Panc1 (cell line): ENCODE measurements around the gene SLC24A4. TPM values are rescaled to one million over a fixed set of nuclear protein-coding genes. Genes with fewer than 3 reads are reported as not detected.

ENCODE experiments used
- ATAC-seq: fragments of 200-7000 bp; cut with Tn5 transposase; 2 replicates; pipeline ENCODE4 v1.9.1; 2020; ENCODE audit warnings: mild to moderate bottlenecking, moderate library complexity
- BruUV-seq: library from RNA; stranded (reverse); fragments of 400-500 nt; replicated peaks from 2 replicates; lab custom pipeline; 2021; lab: Mats Ljungman, UMichigan
- CTCF ChIA-PET: fragments of 300-600 bp; sonication (Branson Sonifier 250); formaldehyde crosslinking; loops from one replicate; lab custom pipeline; 2022; ENCODE audit warnings: antibody characterized with exemption; lab: Charles Lee
- POLR2A ChIA-PET: fragments of 300-600 bp; sonication (Branson Sonifier 250); formaldehyde crosslinking; loops from one replicate; lab custom pipeline; 2022; ENCODE audit warnings: antibody characterized with exemption; lab: Charles Lee
- DNase-seq: peaks from one replicate; pipeline ENCODE4 v3.0.0-alpha.2; 2010; ENCODE audit warnings: low read depth, low spot score
- H3K27ac ChIP-seq: 2 replicates; pipeline ENCODE4 v1.5.1; 2011; ENCODE audit warnings: mild to moderate bottlenecking, low read length, inconsistent platforms
- H3K27me3 ChIP-seq: fragments of 200-500 bp; sonication (Bioruptor generic); 2 replicates; pipeline ENCODE4 v1.6.0; 2014; ENCODE audit warnings: low read length, inconsistent platforms; ENCODE audit not compliant: control insufficient read depth, insufficient read depth
- H3K36me3 ChIP-seq: fragments of 200-500 bp; sonication (Bioruptor generic); 2 replicates; pipeline ENCODE4 v1.5.1; 2014; ENCODE audit warnings: inconsistent platforms, mild to moderate bottlenecking, low read length, moderate library complexity; ENCODE audit not compliant: control insufficient read depth, insufficient read depth
- H3K4me1 ChIP-seq: 2 replicates; pipeline ENCODE4 v1.5.1; 2011; ENCODE audit warnings: inconsistent platforms, mild to moderate bottlenecking, low read length, moderate library complexity; ENCODE audit not compliant: control insufficient read depth, insufficient read depth
- H3K4me3 ChIP-seq, 2 experiments: 2 replicates each; pipeline ENCODE4 v1.5.1; 2011 to 2012; ENCODE audit warnings: low read depth in 2 of 2, low read length in 2 of 2, mild to moderate bottlenecking in 2 of 2, inconsistent platforms in 1 of 2, moderate library complexity in 1 of 2
- H3K9me3 ChIP-seq: fragments of 200-500 bp; sonication (Bioruptor generic); 2 replicates; pipeline ENCODE4 v1.5.1; 2014; ENCODE audit warnings: low read depth, mild to moderate bottlenecking, inconsistent platforms, low read length, moderate library complexity; ENCODE audit not compliant: control insufficient read depth, insufficient read depth
- POLR2AphosphoS5 ChIP-seq: IDR thresholded peaks from 2 replicates; pipeline ENCODE4 v1.6.1; 2012; ENCODE audit warnings: mild to moderate bottlenecking, low read depth, low read length, moderate library complexity
- SIN3A ChIP-seq: IDR thresholded peaks from 2 replicates; pipeline ENCODE4 v1.6.1; 2012; ENCODE audit warnings: low read depth, mild to moderate bottlenecking, low read length, moderate library complexity, borderline replicate concordance; ENCODE audit not compliant: insufficient read depth
- TCF7L2 ChIP-seq: IDR thresholded peaks from 2 replicates; pipeline ENCODE4 v1.6.1; 2011; ENCODE audit warnings: mild to moderate bottlenecking, low read depth, low read length, inconsistent platforms
- in situ Hi-C: cut with HindIII; loops from 2 replicates; pipeline ENCODE4 v1.10.0; 2016; ENCODE audit warnings: low sequenced_read_pairs, low pct_unique_long_range_greater_than_20kb
- intact Hi-C: fragments of 100-400 bp; cut with micrococcal nuclease; formaldehyde crosslinking; loops from one replicate; pipeline ENCODE4 v1.10.0; 2022; ENCODE audit not compliant: unreplicated experiment
- total RNA-seq: library from RNA; stranded (reverse); gene quantifications from one replicate; pipeline ENCODE4 v1.2.1, GENCODE V29; 2021; ENCODE audit not compliant: unreplicated experiment
- TF ChIP-seq, protein P1 (sequence below), 2 experiments: IDR thresholded peaks; 2 replicates each; pipeline ENCODE4 v1.6.1; 2011 to 2012; ENCODE audit warnings: low read depth in 2 of 2, control low read depth in 1 of 2, low read length in 1 of 2, mild to moderate bottlenecking in 1 of 2, moderate library complexity in 1 of 2; ENCODE audit not compliant: insufficient read depth in 1 of 2
- TF ChIP-seq, protein P2 (sequence below): fragments of 450-650 bp; IDR thresholded peaks from 2 replicates; pipeline ENCODE4 v1.5.1; 2017; ENCODE audit warnings: mild to moderate bottlenecking

SLC24A4 gene
- total RNA-seq, 1 experiment from 2014 or later = not detected

DNA sequence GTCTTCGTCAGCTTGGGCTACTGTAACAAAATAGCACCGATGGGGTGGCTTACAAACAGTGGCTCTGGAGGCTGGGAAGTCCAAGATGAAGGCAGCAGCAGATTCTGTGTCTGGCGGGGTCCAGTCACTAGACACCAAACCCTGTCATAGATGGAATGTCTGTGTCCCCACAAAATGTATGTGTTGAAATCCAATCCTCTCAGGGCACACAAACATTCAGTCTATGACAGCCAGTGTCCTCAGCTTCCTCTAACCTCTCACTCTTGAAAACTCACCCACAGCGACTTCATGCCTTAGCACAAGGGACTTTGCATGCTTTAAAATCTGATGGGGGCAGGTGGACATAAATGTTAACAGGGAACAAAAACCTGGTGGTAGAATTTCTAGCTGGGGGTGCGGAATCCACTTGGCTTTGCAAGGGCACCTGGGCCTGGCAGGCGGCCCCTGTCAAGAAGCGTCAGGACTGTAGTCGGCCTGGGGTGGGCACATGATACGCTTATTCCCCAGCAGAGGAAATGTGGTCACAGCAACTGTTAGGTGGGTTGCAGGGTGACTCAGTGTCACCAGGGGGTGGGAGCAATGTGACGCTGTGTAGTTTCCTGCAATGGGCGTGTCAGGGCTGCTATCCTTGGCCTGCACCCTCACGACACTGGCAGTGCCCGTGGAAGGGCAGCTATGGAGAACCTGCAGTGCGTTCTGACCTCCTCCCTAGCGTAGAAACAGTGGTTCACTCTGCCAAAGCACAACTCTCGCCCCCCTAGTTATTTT lies 208.3 kb downstream of the SLC24A4 start:
- no peak for ATAC-seq
- DNase-seq = no peak
- H3K36me3 ChIP-seq = no peaks in the 10 kb centered on the region
- POLR2A ChIA-PET = no interaction called here
- intact Hi-C loops = no loop called here
- H3K4me3 ChIP-seq = no peak overlapping the region
- in situ Hi-C loops = no loop called here
- no peaks in the 10 kb centered on the region; the same call in 1 of the 2 replicates for H3K4me1 ChIP-seq
- no peaks in the 10 kb centered on the region for H3K27me3 ChIP-seq
- H3K9me3 ChIP-seq = no peaks in the 10 kb centered on the region
- CTCF ChIA-PET = no interaction called here
- H3K27ac ChIP-seq = no peak overlapping the region
- no peak for TF ChIP-seq POLR2AphosphoS5
- TF ChIP-seq, protein P1, sequence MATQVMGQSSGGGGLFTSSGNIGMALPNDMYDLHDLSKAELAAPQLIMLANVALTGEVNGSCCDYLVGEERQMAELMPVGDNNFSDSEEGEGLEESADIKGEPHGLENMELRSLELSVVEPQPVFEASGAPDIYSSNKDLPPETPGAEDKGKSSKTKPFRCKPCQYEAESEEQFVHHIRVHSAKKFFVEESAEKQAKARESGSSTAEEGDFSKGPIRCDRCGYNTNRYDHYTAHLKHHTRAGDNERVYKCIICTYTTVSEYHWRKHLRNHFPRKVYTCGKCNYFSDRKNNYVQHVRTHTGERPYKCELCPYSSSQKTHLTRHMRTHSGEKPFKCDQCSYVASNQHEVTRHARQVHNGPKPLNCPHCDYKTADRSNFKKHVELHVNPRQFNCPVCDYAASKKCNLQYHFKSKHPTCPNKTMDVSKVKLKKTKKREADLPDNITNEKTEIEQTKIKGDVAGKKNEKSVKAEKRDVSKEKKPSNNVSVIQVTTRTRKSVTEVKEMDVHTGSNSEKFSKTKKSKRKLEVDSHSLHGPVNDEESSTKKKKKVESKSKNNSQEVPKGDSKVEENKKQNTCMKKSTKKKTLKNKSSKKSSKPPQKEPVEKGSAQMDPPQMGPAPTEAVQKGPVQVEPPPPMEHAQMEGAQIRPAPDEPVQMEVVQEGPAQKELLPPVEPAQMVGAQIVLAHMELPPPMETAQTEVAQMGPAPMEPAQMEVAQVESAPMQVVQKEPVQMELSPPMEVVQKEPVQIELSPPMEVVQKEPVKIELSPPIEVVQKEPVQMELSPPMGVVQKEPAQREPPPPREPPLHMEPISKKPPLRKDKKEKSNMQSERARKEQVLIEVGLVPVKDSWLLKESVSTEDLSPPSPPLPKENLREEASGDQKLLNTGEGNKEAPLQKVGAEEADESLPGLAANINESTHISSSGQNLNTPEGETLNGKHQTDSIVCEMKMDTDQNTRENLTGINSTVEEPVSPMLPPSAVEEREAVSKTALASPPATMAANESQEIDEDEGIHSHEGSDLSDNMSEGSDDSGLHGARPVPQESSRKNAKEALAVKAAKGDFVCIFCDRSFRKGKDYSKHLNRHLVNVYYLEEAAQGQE (IDR thresholded peaks at IDR 0.05; ENCODE audit: insufficient read depth in 1 of 2, low read depth in 2 of 2, low read length in 1 of 2) = no peak
- TF ChIP-seq, protein P2, sequence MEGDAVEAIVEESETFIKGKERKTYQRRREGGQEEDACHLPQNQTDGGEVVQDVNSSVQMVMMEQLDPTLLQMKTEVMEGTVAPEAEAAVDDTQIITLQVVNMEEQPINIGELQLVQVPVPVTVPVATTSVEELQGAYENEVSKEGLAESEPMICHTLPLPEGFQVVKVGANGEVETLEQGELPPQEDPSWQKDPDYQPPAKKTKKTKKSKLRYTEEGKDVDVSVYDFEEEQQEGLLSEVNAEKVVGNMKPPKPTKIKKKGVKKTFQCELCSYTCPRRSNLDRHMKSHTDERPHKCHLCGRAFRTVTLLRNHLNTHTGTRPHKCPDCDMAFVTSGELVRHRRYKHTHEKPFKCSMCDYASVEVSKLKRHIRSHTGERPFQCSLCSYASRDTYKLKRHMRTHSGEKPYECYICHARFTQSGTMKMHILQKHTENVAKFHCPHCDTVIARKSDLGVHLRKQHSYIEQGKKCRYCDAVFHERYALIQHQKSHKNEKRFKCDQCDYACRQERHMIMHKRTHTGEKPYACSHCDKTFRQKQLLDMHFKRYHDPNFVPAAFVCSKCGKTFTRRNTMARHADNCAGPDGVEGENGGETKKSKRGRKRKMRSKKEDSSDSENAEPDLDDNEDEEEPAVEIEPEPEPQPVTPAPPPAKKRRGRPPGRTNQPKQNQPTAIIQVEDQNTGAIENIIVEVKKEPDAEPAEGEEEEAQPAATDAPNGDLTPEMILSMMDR = no peak
- TF ChIP-seq SIN3A = no peak
- TF ChIP-seq TCF7L2 = no peak
- no TSS peak for BruUV-seq

DNA sequence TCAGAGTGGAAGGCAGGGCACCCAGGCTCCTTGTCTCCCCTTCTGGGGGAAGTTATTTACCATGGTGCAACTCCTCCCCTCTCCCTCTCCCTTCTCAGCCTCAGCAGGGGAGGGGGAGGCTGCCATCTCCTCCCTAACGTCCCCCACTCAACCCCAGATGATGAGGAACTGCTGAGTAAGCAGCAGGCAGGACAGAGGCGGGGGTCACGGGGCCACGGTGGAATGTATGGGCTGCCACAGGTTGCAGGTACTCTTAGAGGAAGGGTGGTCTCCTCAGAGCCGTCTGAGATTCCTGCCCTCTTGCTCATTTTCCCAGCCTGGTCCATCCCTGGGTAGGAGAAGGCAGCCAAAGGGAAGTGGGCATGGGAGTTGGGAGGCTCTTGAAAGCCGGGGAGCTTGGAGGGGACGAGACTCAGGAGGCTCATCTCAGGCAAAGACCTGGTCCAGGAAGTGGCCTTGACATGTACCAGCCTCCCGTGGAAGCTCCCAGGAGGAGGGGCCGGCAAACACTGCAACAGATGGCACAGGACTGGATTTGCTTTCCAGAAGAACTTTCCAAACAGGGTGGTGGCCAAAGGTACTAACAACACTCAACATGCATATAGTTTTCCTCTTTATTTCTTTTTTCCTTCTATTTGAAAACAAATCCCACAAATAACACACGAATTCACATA lies 209.7 kb downstream of the SLC24A4 start:
- DNase-seq = no peak
- BruUV-seq = no TSS peak
- no peak for TF ChIP-seq POLR2AphosphoS5
- TF ChIP-seq, protein P1 (IDR thresholded peaks at IDR 0.05; ENCODE audit: insufficient read depth in 1 of 2, low read depth in 2 of 2, low read length in 1 of 2) = no peak
- TF ChIP-seq TCF7L2 = no peak
- no peak for TF ChIP-seq SIN3A
- TF ChIP-seq, protein P2 = no peak
- Histone ChIP-seq H3K27me3 (no peaks in the 10 kb centered on the region), H3K9me3 (no peaks in the 10 kb centered on the region), H3K4me1 (no peaks in the 10 kb centered on the region; the same call in 1 of the 2 replicates), H3K27ac (no peak overlapping the region), H3K4me3 (no peak overlapping the region), H3K36me3 (no peaks in the 10 kb centered on the region)
- ATAC-seq = no peak
- ChIA-PET POLR2A (no interaction called here), CTCF (no interaction called here)
- intact Hi-C loops = no loop called here
- in situ Hi-C loops = no loop called here
